ENCODE results near the gene LDHAL6B.

The LDHAL6B gene

GRCh38 chr15:59255680-59256336 is 49.2 kb downstream of the LDHAL6B start:
- no peak for DNase-seq

GRCh38 chr15:59256482-59256881 is 49.8 kb downstream of the LDHAL6B start:
- no peak for DNase-seq

GRCh38 chr15:59257140-59257539 is 50.5 kb downstream of the LDHAL6B start:
- DNase-seq = no peak

Measured in fibroblast of skin of back (primary cell).